Activated naive CD4-positive, alpha-beta T cell treated with anti-CD3 and anti-CD28 coated beads, Interleukin-2, amount 50 U/mL, for 72 hours (primary cell): Measurements from ENCODE around the gene ETV7. TPM values are rescaled to one million over a fixed set of nuclear protein-coding genes. Genes with fewer than 3 reads are reported as not detected.
"Not testable (repeated sequence)": the region's sequence is repeated elsewhere in the genome, so short reads cannot be mapped to it uniquely, and the experiment has no call there.

Experiments
- ATAC-seq, 2 donors: fragments of 150-1000 bp; cut with Tn5 transposase; 2 replicates each; pipeline ENCODE4 v1.10.0; 2021; ENCODE audit warnings: mild to moderate bottlenecking in 2 of 2, moderate library complexity in 2 of 2
- DNase-seq, 2 donors: peaks; one replicate each; pipeline ENCODE4 v3.0.0; 2021 to 2022; ENCODE audit warnings: low spot score in 2 of 2
- H3K27ac Mint-ChIP-seq, 2 donors: one replicate each; pipeline ENCODE4 v1.8.0; 2022; ENCODE audit warnings: mild to moderate bottlenecking in 2 of 2, mixed read lengths in 2 of 2
- H3K36me3 Mint-ChIP-seq, 2 donors: one replicate each; pipeline ENCODE4 v1.8.0; 2022; ENCODE audit warnings: mixed read lengths in 2 of 2
- H3K9me3 Mint-ChIP-seq, 2 donors: one replicate each; pipeline ENCODE4 v1.8.0; 2022; ENCODE audit warnings: mixed read lengths in 2 of 2
- total RNA-seq, 2 donors: library from RNA; stranded (reverse); gene quantifications; one replicate each; pipeline ENCODE4 v1.2.3, GENCODE V29; 2022

The ETV7 gene
- total RNA-seq, 2 donors from 2014 or later: 0.16 to 2.0 TPM

DNA sequence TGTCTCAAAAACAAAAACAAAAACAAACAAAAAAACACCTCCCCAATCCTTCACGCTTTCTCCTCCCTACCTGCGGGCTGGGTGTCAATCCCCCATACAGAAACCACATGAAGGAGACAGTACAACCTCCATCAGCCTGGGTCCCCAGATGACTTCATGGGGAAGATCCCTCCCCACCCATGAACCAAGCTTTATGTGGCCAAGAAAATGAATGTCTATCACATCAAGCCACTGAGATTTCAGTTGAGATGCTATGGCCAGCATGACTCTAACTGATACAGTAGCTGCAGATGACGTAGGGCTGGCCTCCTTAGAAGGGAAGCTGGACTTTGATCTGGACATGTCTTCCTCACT is 29.6 kb downstream of the ETV7 start:
- peaks cover 0 to 4% of the 10 kb centered on the region in 2 donors for H3K9me3 Mint-ChIP-seq
- H3K36me3 Mint-ChIP-seq: peaks cover 0 to 4% of the 10 kb centered on the region in 2 donors
- DNase-seq: no peak
- H3K27ac Mint-ChIP-seq: no peak overlapping the region
- peak; percentile 56 to 67 for ATAC-seq

DNA sequence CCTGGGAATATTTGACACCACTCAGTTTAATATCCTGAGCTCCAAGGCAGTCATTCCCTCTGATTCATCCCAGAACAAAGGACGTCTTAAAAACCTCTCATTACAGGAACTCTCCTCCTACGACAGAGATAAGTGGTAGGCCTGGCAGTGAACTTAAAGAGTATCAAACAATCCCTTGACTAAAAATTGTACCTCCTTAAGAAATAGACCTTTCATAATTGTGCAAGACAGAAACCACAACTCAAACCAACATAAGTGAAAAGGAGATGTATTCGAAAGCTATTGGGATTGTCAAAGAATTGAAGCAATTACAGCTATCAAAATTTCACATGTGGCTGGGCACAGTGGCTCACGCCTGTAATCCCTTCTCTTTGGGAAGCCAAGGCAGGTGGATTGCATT is 31.6 kb downstream of the ETV7 start:
- H3K27ac Mint-ChIP-seq: peak overlapping the region in 1 of 2 donors; percentile 44
- peaks cover 0 to 4% of the 10 kb centered on the region in 2 donors for H3K9me3 Mint-ChIP-seq
- ATAC-seq (peak; percentile 60 to 85), DNase-seq (no peak)
- peaks cover 0 to 6% of the 10 kb centered on the region in 2 donors for H3K36me3 Mint-ChIP-seq

GRCh38 chr6:36353411-36353915 is 34.0 kb downstream of the ETV7 start:
- DNase-seq (no peak), ATAC-seq (no peak)
- Mint-ChIP-seq H3K9me3 (peaks cover 0 to 4% of the 10 kb centered on the region in 2 donors), H3K27ac (no peak overlapping the region), H3K36me3 (peaks cover 0 to 6% of the 10 kb centered on the region in 2 donors)

GRCh38 chr6:36352477-36353157 is 34.9 kb downstream of the ETV7 start:
- ATAC-seq: no peak
- Mint-ChIP-seq H3K27ac (no peak overlapping the region), H3K9me3 (peaks cover 0 to 4% of the 10 kb centered on the region in 2 donors), H3K36me3 (peaks cover 0 to 6% of the 10 kb centered on the region in 2 donors)
- DNase-seq: no peak

GRCh38 chr6:36350681-36351571 is 36.5 kb downstream of the ETV7 start:
- H3K9me3 Mint-ChIP-seq: peaks cover 0 to 4% of the 10 kb centered on the region in 2 donors
- H3K27ac Mint-ChIP-seq: no peak overlapping the region
- H3K36me3 Mint-ChIP-seq: peaks cover 0 to 6% of the 10 kb centered on the region in 2 donors
- ATAC-seq: no peak
- DNase-seq: no peak

- no peak for ATAC-seq
- no peak for DNase-seq
- Mint-ChIP-seq H3K9me3 (peaks cover 0 to 4% of the 10 kb centered on the region in 2 donors), H3K27ac (no peak overlapping the region), H3K36me3 (peaks cover 0 to 6% of the 10 kb centered on the region in 2 donors)
Measured at GRCh38 chr6:36350082-36350481, 37.4 kb downstream of the ETV7 start.

GRCh38 chr6:36349240-36349639 is 38.2 kb downstream of the ETV7 start:
- DNase-seq: no peak

GRCh38 chr6:36347621-36348020 is 39.8 kb downstream of the ETV7 start:
- Mint-ChIP-seq H3K9me3 (no peaks in the 10 kb centered on the region), H3K36me3 (peaks cover 0 to under 1% of the 10 kb centered on the region in 2 donors), H3K27ac (no peak overlapping the region)
- DNase-seq (no peak), ATAC-seq (no peak)

More at GRCh38 chr6:36349240-36349639, 38.2 kb downstream of the ETV7 start:
- no peak for ATAC-seq
- Mint-ChIP-seq H3K9me3 (peaks cover 0 to 4% of the 10 kb centered on the region in 2 donors), H3K36me3 (peaks cover 0 to 6% of the 10 kb centered on the region in 2 donors), H3K27ac (no peak overlapping the region)

DNA sequence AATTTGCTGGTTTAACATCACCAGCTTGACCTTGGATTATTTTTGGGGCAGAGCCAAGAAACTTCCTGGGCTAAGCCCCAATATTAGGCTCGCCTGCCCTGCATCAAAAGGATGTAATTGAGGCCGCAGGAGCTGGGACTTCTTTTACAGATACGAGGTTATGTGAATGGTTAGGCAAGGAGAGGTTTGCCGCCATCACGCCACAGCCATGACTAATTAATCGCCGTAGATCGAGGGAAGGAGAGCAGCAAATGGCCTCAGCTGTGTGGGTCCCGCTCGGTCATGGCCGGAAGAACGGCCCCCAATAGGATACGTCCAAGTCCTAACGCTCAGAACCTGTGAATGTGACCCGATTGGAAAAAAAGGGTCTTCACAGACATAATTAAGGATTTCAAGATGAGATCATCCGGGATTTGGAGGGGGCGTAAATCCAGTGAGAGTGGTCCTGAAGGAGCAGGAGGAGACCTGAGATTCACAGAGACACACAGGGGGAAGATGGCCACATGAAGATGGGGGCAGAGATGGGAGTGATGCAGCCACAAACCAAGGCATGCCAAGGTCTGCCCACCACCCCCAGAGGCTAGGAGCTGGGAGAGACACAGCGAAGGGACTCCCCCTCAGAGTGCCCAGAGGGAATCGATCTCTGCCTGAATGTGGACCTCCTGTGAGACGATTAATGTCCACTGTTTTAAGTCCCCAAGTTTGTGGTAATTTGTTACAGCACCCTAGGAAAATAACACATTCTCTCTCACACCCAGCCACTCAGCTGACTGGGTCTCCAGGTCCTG is 40.8 kb downstream of the ETV7 start:
- Mint-ChIP-seq H3K9me3 (no peaks in the 10 kb centered on the region), H3K27ac (no peak overlapping the region), H3K36me3 (no peaks in the 10 kb centered on the region)
- DNase-seq (no peak), ATAC-seq (no peak)

DNA sequence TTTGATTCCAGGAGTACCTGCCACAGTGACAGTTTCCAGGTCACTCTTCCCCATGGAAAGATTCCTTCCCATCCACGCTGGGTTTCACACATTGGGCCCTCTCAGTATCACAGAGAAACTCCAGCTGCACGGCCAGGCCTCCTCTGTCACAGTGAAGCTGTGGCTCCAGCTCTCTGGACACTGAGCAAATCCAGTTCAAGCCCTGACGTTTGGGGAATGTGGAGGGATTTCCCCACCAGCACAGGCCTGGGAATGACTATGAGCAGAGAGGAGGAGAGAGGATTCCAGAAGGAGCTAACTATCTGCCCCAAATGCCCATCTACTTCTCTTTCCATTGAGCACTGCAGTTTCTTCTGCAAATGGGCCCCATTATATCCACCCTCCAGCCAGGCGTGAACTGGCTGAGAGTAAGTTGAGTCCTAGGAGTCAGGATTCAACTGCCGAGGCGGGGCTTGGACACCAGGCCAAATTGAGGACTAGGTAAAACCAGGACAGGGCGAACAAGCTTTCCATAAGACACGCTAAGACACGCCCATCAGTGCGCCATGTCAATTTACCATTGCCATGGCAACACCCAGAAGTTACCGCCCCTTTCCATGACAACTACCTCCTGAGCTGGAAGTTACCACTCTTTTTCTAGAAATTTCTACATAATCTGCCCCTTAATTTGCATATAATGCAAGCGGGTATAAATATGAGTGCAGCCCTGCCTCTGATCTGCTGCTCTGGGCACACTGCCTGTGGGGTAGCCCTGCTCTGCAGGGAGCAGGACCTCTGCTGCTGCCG is 41.6 kb downstream of the ETV7 start:
- no peak for DNase-seq
- Mint-ChIP-seq H3K27ac (no peak overlapping the region), H3K9me3 (no peaks in the 10 kb centered on the region), H3K36me3 (no peaks in the 10 kb centered on the region)
- no peak for ATAC-seq

DNA sequence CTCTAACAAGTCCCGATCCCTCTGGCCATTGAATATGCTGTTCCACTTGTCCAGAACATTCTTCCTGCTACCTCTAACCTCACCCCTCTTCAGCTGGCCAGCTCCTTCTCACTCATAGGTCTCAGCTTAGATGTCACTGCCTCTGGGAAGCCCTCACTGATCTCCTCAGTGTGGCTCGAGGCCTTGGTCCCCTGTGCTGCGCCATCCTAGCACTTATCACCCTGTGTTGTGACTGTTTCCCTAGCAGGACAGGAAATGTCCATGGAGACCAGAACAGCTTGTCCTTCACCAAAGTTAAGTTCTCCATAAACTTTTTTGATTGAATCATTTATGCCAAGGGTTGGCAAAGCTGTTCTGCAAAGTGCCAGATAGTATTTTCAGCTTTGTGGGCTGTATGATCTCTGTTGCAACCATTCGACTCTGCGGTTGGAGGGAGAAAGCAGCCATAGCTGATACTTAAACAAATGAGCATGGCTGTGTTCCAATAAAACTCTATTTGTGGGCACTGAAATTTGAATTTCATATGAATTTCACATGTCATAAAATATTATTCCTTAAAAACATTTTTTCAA is 44.3 kb downstream of the ETV7 start:
- Mint-ChIP-seq H3K36me3 (no peaks in the 10 kb centered on the region), H3K27ac (no peak overlapping the region), H3K9me3 (no peaks in the 10 kb centered on the region)
- no peak for ATAC-seq
- no peak for DNase-seq

DNA sequence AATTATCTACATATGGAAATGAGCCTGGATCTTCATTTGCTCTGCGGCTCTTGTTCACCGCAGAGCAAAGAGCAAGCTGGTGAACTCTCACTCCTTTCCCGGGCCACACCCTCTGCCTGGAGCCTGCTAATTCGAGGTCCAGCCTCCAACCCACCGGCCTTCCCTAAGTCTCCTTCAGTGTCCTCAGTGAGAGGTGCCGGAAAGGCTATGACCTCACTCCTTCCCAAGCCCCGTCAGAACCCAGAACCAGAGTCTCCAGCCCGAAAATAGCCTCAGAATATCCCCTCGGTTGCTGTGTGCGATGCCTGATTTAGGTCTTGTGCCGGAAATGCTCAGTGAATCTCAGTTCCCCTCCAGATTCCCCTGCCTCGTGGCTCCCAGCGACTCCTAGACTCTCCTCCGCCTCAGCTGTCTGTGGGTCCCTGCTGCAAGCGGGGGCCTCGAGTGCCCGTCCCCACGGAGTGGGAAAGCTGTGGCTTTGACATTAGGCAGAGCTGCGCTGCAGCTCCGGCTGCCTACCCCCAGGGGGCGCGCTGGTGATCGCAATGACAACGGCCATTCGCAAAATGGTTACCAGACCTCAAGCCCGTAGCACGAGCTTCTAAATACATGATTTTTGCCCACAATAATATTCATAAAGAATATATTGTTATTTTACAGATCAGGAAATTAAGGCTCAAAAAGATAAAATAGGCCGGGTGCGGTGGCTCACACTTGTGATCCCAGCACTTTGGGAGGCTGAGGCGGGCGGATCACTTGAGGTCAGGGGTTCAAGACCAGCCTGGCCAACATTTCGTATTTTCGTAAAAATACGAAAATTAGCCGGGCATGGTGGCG is 46.6 kb downstream of the ETV7 start:
- H3K9me3 Mint-ChIP-seq: no peaks in the 10 kb centered on the region
- peak overlapping the region in 1 of 2 donors; percentile 86 for H3K27ac Mint-ChIP-seq
- H3K36me3 Mint-ChIP-seq: no peaks in the 10 kb centered on the region
- DNase-seq (peak; percentile 64 to 86), ATAC-seq (peak; percentile 77 to 86)

DNA sequence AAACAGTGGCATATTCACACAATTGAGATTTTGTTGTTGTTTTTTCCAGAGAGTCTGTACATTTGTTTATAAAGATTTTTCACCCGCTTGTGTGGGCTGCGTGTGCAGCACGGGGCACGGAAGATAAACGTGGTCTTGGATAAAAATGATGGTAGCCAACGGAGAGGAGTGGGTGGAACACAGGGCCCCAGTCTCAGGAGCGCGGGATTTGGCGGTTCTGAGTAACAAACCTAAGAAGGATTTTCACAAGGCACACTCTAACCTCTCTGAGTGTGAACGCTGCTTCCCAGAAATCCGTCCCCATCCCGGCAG is 47.2 kb downstream of the ETV7 start:
- Mint-ChIP-seq H3K9me3 (no peaks in the 10 kb centered on the region), H3K27ac (no peak overlapping the region)

DNA sequence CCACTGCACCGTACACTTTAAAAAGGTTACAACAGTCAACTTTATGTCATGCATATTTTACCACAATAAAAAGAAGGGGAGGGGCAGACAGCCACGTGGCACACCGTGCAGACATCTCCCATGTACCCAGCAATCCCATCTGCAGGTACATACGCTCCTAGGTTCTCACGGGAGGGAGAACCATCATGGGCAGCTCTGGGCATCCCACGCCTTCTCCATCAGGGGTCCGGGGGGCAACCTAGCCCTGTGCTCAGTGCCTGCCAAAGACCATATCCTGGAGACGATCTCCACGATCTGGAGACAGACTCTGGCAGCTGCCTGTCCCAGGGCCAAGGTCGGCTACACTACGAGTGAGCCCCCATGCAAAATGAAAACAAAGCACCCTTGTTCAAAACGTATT is 48.3 kb downstream of the ETV7 start:
- no peaks in the 10 kb centered on the region for H3K36me3 Mint-ChIP-seq
- DNase-seq: no peak
- no peak for ATAC-seq
- no peaks in the 10 kb centered on the region for H3K9me3 Mint-ChIP-seq
- H3K27ac Mint-ChIP-seq: no peak overlapping the region

More for the DNA sequence above, 47.2 kb downstream of the ETV7 start:
- no peaks in the 10 kb centered on the region for H3K36me3 Mint-ChIP-seq
- DNase-seq (no peak), ATAC-seq (no peak)

- H3K9me3 Mint-ChIP-seq, ATAC-seq, H3K27ac Mint-ChIP-seq, DNase-seq, H3K36me3 Mint-ChIP-seq: not testable (repeated sequence)
Measured at GRCh38 chr6:36338223-36338622, 49.2 kb downstream of the ETV7 start.
